NCI-H2107 (cell line): ENCODE measurements around the gene TFCP2L1.

ENCODE experiments used
- DNase-seq: peaks from one replicate; lab custom pipeline; 2025; lab: John Stamatoyannopoulos, UW

The TFCP2L1 gene

DNA sequence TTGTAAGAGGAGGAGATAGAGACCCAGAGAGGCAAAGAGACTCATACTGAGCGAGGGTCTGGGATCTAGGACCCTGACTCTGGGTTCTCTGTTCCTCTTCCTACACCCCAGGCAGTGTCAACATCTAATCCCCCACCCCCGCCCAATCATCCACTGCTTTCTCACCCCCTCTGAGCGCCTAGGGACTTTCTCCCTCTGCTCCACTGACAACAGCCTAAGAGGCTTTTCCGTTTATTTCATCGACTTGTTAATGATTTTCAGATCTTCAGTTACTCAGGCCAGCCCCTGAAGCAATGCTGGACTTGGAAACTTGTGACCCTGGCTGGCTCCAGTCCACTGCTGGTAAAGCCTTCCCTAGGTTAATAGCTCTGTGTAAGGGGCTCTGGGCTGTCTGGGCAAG lies 65.1 kb downstream of the TFCP2L1 start:
- no peak for DNase-seq

DNA sequence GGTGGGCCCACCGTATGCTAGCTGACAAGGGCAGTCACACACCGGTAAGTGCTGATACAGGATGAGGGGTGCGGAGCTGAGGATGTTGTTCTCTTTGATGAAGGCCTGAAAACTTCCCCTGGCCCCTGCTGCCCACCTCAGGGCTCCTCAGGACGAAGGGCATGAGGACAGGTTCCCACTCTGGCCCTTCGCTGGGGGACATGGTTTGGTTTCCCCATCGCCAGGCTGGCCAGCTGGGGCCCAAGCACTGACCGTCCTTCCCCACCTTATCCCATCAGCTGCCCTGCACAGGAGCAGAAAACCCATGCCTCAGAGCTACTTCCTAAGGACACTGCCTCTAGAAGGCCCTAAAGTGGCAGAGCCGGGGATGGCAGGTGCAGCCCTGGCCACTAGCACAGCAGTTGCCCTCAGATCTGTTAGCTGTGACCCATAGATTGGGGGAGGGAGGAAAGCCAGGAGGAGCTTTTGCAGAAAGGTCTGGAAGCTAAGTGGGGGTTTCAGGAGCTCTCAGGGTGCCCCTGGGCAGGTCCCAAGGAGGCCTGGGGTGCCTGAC lies 66.5 kb downstream of the TFCP2L1 start:
- DNase-seq: no peak

DNA sequence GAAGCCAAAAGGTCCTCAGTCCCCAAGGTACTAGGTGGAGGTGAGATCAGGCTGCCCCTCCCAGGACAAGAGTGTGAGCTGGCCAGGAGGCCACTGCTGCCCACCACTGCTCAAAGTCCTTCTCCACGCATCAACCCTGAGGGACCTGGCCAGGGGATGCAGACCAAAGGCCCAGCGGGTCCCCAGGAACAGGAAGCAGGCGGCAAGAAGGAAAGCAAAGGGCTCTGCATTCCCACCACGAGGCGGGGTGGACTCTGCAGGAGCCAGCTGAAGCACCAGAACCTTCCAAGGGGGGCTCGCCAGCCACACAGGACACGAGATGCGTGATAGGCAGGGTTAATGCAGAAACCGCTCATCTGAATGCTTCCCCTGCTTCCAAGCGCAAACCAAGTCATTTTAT lies 67.4 kb downstream of the TFCP2L1 start:
- no peak for DNase-seq

DNA sequence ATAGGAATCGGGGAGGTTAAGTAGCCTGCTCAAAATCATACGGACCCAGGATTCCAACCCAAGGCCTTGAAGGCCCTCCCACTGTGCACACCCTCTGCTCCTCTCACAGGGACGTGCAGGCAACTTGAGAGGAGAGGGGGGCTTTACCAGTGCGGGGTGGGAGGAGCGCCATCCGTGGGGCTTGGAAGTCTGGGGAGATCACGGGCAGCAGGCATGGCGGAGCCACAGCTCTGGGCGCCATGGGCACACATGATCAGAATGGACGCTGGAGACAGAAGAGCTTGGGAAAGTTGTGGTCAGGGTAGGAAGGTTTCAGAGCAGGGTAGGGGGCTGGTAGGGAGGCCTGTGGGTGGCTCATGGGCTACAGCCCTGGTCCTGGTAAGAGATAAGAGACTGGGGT lies 70.7 kb downstream of the TFCP2L1 start:
- DNase-seq: no peak

DNA sequence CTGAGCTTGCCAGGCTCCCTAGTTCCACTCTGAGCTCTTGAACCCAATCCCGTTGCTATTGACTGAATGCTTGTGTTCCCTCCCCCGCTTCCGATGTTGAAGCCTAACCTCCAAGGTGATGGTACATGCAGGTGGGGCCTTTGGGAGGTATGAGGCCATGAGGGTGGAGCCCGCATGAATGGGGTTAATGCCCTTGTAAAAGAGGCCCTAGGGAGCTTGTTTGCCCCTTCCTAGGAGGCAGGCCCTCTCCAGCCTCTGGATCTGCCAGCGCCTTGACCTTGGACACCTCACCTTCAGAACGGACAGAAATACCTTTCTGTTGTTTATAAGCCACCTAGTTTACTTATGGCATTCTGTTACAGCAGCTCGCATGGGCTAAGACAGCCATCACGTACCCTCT lies 71.6 kb downstream of the TFCP2L1 start:
- no peak for DNase-seq

DNA sequence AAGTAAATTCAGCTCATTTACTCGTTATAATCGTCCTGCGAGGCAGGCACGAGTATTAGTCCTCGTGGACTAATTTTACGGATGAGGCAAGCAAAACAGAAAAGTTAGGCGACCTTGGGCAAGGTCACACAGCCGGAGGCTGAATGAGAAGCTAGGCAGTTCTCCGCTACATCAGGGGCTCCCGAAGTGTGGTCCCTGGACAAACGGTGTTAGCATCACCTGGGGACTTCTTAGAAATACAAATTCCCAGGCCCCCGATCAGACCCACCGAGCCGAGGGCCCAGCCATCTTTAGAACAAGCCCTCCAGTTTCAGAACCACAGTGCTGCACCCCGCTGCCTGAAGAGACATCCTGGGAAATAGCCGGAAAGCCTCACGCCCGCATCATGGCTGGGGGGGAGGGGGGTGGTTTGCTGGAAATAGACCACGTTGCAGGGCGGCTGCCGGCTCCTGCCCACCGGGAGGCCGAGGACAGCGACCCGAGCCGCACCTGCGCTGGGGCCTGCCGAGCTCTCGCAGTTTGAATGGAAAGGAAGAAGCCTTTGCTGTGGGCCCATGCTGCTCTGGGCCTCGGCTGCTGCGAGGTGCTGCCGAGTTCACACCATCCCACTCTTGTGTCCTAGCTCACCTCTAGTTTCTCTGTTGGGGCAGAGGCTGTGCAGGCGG lies 72.2 kb downstream of the TFCP2L1 start:
- DNase-seq: no peak

DNA sequence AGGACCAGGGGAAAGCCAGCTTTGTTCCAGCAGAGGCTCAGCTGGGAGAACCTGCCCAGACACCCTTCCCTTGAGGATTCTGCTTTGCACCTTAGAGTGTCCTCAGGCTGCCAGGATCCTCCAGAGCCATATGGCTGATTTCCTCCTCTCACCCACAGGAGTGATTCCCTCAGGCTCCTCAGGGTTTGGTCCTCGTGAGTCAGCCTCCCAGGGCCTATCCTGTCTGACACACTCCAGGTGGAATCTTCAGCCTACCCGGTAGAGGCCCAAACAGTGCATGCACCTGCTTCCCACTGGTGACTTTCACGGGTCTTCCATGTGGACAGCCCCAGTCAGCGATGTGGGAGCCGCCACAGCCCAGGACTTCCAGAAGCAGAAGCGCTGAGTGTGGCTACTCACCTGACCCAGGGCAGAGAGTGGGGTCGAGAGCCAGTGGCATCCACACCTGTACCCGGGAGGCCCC lies 73.3 kb downstream of the TFCP2L1 start:
- DNase-seq: no peak

DNA sequence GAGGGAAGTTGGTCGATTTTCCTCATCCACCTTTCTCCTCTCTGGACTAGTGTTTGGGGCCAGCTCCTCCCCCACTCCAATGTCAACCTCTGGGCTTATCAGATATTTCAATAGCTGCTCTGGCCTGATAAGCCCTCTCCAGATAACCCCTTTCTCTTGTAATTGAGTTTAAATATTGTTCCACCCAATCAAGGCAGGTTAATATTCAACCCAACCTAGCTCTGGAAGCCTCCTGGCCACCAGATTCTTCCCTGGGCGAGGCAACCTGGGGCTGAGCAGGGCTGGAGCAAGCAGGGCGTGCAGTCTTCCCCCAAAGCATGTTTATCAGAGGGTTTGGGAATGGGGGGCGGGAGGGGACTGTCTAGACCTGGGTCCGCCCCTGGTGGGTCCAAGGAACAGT lies 73.8 kb downstream of the TFCP2L1 start:
- no peak for DNase-seq

DNA sequence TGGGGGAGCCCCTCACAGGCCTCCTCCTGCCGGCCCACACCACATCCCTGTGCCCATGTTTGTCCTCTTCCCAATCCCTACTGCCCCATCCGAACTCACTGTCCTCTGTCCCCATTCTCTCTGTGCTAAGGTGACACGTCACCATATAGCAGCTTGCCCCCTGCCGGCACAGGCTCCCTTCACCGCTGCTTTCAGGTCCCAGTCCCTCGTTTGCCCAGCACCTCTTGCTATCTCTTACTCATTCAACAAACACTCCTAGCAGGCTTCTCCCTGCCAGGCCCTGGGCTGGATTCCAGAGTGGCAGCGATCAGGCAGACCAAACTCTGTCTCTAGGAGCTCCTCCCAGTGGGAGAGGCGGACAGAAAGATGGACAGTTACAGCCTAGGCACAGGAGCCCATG lies 74.3 kb downstream of the TFCP2L1 start:
- DNase-seq: no peak

DNA sequence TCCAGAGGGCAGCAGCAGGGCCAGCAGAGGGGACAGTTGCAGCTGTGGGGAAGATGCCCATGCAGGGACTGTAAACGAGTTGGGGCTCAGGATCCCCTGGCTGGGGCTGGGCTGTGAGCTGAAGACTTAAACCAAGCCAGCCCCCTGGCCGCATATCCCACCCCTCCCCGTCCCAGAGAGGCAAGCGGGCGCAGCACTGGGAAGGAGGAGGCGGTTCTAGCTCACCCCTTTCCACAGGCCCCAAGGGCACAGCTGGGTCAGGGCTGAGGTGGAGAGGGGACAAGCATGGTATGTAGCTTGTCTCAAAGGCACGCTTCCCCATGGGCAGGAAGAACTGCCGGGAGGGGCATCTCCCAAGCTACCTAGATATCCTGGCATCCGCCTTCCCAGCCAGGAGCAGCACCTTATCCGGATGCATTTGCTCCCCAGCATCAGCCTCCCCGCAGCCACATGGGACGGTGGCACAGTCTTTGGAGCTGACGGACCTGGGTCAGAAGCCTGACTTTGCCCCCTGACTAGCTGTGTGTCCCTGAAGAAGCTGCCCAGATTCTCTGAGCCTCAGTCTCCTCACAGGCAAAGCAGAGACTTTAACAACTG lies 75.9 kb downstream of the TFCP2L1 start:
- no peak for DNase-seq

DNA sequence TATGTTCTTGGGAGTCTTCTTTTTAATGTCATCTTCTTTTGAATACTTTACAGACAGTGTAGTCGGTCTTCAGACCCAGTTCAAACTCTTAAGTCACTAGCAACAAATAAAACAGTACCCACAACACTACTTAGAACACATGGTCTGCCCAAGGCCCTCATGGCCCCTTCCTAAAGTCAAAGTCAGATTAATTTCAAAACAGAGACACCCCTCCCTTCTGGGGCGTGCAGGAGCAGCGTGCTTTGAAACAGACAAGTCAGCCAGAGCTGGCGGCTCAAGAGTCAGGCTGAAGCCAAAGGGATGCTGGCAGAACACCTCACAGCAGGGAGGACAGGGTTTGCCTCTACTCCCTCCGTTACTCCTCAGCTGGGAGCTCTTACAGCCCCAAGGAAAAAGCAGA lies 77.5 kb downstream of the TFCP2L1 start:
- DNase-seq: no peak

DNA sequence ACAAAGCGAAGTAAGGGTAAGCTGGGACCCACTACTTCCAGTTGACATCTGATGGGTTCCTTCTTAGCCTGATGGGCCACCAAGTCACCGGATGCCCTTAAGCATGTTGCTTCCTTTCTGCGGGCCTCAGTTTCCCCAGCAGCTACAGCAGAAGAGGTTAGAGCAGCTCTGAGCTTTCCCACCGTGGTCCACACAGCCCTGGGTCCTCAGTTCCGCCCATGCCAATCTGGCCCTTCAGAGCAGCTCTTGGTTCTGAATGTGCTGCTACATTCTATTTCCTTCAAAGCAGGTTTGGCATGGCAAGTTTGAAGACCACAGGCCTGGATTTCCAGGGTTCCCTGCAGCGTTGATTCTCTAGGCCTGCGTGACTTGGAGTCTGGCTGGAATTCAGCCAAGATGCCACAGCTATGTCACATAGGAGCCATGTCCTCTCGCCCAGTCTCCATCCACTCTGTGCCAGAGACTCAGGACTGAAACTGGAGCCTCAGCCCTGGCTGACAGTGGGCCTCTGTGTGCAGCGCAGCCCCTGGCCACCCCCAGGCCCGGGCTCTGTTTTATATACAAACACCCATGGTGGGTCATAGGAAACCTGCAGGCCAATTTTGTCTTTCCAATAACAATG lies 79.6 kb downstream of the TFCP2L1 start:
- DNase-seq: no peak

DNA sequence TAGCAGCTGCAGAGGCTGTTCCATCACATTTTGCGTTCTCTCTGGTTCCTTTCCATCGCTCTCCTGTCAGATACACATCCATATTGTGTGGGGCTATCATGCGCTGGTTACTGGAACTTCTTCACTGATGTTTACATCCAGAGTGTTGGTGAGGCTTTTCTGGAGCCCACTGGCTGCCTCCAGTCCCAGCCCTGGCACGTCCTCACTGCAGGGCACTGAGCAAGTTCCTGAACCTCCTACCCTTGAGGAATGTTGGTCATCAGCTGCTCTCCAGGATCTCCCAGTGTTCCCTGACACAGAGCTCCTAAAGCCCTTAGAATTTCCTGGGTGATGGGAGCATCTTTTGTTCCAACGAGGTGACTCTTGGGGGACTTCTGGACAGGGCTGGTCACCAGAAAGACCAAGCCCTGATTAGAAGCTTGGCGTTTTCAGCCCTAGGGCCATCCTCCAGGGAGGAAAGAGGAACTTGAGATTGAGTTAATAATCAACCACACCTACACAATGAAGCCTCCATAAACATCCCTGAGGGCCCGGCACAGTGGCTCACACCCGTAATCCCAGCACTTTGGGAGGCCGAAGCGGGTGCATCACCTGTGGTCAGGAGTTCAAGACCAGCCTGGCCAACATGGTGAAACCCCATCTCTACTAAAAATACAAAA lies 81.3 kb downstream of the TFCP2L1 start:
- DNase-seq: no peak

DNA sequence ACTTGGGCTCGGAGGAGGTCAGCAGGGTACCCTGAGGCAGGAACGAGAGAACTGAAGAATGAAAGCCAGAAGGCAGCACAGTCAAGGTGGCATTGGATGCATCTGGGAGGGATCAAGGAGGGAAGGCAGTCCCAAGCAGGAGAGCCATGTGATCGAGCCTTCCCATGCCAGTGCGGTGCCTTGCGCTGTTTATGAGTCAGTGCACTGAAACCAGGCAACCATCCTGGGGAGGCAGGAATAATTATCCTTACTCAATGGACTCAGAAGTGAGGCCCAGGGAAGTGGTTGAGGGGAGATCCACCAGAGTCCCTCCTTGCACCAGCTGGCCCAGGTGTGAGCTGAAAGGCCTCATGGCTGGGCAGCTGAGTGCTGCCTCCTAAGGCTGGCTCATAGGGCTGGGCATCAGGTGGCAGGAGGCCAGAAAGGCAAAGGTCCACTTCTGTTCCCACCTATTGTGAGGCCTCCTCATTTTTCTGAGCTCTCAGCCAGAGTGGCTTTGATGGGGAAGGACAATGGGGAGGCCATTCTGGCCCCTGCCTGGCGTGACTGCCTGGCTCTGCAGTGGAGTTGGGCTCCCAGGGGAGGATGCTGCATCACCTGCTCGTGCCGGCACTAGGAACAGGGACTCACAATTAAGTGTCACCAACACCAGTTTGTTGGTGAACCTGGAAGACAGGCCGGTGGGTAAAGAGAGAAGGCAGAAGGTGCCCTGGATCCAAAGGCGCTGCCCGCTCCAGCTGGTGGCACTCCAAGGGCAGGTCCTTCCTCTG lies 82.3 kb downstream of the TFCP2L1 start:
- DNase-seq: peak; percentile 18

DNA sequence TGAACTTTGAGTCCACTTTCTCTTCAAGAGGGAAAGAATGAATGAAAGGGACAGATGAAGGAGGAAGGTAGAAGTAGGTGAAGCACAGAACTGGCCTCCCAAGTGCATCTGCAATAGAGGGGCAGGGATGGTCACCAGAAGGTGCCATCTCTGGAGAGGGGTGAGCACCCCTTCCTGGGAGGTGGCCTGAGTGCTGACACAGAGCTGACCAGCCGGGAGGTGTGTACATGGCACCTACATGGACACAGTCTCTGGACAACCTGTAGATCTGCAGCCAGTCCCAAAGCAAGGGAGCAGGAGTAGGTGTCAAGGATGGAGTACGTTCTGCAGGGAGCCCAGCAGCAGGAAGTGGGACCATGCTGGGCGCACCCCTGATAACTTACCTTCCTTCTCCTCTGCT lies 83.2 kb downstream of the TFCP2L1 start:
- DNase-seq: no peak

DNA sequence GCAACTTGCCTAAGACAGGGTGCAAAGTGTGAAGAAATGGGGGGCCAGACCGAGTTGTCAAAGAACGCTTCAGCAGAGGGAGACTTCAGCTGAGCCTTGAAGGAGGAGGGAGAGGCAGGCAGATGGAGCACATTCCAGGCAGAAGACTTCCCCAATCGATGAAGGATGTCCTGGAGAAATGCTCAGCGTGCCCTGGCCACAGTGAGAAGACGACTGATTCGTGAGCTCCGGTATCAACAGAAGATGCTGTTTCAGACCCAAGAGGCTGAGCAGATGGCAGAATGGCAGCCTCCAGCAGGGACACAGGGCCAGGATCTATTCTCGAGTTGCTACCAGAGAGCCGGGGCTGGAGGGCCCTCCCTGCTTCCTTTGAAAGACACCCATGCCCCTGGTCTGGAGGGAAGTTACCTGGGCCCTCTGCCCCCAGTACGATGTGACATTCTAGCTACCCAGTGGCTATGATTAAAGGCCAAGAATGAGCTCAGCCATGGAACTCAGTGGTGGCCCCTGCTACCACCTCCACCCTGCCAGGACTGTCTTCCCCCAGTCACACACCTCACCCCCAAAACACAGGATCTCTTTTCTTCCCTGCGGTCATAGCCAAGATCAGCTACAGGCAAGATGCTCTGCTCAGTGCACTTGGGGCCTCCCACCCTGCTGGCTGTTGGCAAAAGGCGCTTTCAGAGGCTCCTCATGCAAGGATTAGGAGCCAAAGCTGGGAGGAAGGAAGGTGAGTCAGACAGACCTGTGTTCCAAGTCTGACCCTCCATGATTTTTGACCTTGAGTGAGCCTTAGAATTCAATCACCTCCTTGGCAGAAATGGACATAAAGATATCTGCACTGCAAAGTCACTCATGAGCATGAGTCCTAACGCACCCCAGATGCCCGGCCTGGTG lies 84.3 kb downstream of the TFCP2L1 start:
- DNase-seq: no peak

DNA sequence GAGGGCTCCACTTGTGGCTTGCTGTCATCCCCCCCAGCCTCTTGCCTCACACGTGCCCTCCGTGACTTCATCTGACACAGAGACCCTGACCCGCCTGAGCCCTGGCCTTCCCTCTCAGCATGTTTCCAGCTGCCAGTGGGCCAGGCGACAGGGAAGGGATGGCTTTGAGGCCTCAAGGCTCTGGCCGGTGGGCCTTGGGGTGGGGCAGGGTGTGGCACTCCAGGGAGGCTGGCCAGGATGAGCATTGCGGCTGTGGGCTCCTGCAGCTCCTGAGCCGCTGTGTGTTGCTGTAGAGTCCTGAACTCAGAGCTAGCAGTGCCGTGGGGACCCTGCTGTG lies 85.0 kb downstream of the TFCP2L1 start:
- no peak for DNase-seq

DNA sequence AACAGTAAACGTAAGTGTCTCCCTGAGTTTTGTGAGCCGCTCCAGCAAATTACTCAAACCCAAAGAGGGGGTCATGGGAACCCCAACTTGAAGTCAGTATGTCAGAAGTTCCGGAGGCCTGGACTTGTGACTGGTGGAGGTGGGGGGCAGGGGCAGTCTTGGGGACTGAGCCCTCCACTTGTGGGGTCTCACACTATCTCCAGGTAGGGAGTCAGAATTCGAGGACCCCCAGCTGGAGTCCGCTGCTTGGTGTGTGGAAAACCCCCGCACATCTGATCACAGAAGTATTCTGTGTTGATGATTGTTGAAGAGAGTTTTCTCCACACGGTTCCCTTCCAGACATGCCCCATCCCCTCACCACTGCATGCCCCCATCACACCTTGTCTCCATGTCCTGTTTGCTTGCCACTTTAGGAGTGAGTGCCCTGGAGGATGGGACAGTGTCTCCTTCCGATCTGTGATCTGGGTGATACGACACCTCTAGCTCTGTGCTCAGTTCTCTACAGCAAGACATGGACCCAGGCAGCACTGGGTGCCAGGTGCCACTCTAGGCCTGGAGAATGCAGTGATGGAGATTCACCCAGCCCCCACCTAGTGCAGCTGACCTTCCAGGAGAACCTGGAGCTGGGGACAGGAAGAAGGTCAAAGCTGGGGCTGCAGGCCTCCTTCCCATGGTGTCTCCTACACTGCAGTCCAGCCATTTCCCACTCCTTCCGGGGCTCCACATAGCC lies 85.6 kb downstream of the TFCP2L1 start:
- DNase-seq: no peak

DNA sequence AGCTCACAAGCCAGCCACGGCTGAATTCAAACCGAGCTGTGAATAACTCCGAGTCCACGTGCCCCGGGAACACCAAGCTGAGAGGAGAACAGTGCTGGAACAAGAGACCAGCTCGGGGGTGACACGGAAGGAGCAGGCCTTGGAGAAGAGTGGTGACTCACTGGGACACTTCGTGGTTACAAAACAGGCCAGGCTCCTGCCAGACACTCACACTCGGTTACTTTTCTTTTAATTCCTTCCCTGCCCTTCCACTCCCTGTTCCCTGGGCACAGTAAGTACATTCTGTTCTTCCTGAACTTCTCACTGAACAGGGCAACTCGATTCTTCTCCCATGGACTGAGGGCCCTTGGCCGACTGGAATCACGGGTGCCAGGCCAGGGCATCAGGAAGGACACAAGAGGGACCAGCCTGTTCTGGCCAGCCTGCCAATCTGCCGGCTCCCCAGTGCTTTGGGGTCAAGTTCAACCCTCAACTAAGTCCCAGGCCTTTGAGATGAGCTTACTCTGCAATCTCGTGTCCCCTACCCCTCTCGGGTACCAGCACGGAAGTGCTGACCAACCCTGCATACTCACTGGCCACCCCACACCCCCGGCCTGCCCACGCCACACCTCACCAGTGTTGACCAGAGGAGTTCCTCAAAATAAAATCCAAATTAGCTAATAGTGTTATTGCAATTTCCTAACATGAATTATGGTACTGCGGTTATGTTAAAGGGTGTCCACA lies 87.5 kb downstream of the TFCP2L1 start:
- peak; percentile 20 for DNase-seq

DNA sequence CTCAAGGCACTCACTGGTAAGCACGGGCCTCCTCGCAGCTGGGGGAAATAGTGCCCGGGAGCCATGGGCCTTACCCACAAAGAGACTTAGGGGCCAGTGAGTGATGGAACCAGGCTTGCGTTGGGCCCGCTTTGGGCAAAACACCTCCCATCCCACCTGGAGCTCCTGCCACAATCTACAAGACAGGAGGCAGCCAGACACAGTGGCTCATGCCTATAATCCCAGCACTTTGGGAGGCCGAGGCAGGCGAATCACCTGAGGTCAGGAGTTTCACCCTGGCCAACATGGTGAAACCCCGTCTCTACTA lies 88.2 kb downstream of the TFCP2L1 start:
- DNase-seq: no peak
